NCI-H2196 treated with DMSO at 0.1 percent for 48 hours (cell line): ENCODE data around the gene RNU5D-1.
A peak's percentile ranks its signal among the peaks of the same experiment; 100 is the strongest.
"Not testable (repeated sequence)": the region's sequence is repeated elsewhere in the genome, so short reads cannot be mapped to it uniquely, and the experiment has no call there.

ENCODE experiments used
- DNase-seq: peaks from one replicate; lab custom pipeline; 2025; ENCODE audit not compliant: unreplicated experiment; lab: John Stamatoyannopoulos, UW

Gene RNU5D-1

DNA sequence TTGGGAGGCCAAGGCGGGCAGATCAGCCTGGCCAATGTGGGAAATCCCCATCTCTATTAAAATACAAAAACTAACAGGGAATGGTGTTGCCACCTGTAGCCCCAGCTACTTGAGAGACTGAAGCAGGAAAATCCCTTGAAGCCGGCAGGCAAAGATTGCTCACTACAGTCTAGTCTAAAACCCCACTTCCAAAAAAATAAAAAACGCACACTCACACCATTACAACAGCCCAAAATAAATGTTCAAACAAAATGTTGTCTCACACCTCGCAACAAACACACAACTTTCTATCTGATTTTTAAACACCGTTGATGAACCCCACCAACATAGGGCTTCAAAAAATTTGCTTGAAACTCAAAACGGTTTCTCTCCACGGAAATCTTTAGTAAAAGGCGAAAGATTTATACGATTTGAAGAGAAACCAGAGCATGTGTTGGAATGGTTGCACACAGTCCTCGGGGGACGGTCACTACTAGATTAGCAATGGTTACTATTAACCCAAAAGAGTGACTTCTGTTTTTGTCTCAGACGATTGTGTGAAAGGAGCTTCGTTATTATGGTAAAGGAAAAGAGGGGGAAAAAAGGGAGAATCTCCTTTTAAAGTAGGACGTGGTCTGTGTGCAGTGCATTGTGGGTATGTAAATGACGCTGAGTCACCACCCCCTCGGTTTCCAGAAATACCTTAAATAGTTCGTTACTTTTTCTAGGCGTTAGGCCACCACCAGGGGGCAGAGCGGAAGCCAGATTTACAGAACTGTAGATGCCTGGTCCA lies at the start of gene RNU5D-1:
RNU5D-1 (minus strand) TSS at position 430 of the 772 bp plus-strand sequence.
- peak; percentile 88 for DNase-seq

DNA sequence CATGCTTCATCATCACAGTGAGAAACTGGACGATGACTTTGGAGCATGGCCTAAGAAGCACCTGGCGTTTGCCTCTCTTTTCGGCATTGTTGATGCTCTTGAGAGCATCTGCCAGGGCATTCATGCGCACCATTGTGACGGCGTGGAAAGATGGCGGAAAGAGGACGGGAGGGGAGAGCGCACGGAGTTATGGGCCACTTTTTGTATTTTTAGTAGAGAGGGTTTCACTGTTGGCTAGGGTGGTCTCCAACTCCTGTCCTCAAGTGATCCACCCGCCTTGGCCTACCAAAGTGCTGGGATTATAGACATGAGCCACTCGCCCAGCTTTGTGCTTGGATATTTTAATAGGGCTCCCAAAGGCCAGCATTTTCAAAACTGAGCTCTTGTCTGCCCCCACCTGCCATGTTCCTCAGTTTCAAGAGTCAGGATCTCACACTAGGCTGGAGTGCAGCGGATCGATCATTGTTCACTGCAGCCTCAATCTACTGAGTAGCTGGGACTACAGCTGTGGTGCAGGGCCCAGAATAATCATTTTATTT lies 49.7 kb upstream of the RNU5D-1 start:
- DNase-seq, result no peak

GRCh38 chr1:44778705-44779576 lies 48.0 kb upstream of the RNU5D-1 start:
- DNase-seq, result no peak

- DNase-seq, result no peak
Observed at GRCh38 chr1:44777969-44778635, 47.1 kb upstream of the RNU5D-1 start.

- no peak for DNase-seq
Observed at GRCh38 chr1:44777547-44777946, 46.6 kb upstream of the RNU5D-1 start.

GRCh38 chr1:44776730-44777068 lies 45.7 kb upstream of the RNU5D-1 start:
- no peak for DNase-seq

- no peak for DNase-seq
Observed at GRCh38 chr1:44775930-44776729, 45.2 kb upstream of the RNU5D-1 start.

GRCh38 chr1:44775078-44775929 lies 44.3 kb upstream of the RNU5D-1 start, which contains the start of gene RPS8:
Gene RPS8, plus strand, starts transcription at chr1:44775540. Its CDS starts 57 bp downstream, at chr1:44775597.
- DNase-seq, result peak; percentile 84

DNA sequence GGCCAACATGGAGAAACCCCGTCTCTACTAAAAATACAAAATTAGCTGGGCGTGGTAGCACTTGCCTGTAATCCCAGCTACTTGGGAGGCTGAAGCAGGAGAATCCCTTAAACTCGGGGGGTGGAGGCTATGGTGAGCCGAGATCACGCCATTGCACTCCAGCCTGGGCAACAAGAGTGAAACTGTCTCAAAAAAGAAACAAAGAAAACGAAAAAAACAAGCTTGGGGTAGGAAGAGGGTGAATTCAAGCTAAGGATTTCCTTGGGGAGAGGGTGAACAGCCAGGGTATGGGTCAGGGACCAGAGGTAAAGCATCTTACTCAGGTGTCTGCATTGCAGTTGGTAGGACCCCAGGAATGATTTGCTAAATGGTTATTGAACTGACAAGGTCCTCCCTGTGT lies 35.5 kb upstream of the RNU5D-1 start:
- not testable (repeated sequence) for DNase-seq

DNA sequence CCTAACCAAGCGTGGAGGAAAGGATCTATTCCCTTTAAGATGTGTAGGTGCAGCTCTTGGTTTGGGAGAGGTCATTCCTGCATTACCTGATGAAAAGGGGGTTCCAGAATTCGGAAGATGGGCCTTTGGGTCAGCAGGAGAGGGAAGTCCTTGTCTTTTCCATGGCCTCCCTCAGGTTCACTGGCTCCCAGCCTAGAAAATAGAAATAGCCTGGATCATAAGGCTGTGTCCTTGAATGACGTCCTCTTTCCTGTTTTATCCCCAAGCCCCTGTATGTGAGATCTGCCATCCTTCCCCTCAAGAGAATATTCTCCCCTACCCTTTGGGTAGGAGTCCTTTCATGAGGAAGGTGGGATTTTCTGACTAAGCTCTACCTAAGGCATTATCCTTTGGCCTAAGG lies 29.9 kb upstream of the RNU5D-1 start:
- DNase-seq, result no peak

DNA sequence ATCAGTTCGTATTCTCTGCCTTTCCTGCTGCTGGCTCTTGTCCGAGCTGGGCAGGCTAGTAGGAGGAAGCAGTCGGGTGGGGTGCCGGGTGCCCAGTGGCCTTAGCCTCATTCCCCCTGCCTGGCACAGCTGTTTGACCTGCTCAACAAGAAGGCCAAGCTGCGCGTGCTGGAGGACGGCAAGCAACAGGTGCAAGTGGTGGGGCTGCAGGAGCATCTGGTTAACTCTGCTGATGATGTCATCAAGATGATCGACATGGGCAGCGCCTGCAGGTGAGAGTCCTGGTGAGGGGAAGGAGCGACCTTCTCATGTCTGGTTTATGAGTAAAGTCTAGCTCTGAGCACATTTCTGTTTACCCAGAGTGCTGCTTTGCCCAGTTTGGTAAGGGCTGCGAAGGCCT lies 28.1 kb upstream of the RNU5D-1 start:
- no peak for DNase-seq

GRCh38 chr1:44757420-44757819 lies 26.4 kb upstream of the RNU5D-1 start:
- no peak for DNase-seq

DNA sequence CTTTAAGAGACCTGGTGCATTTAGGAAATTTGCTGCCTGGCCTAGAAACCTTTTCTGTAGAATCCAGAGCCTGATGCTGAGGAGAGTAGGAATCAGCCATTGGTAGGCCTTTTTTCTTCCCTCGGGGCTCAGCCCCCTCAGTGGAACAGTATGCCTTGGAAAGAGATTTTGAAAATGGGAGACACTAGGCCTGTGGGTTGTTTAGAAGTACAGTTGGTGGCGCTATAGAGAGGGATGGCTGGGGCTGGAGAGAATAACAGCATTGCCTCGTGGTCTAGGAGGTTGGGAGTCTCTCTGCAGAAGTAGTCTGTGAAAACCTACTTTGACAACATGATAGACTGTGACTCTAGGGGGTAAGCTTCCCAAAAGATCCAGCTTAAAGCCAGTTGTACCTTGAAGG lies 16.9 kb upstream of the RNU5D-1 start:
- no peak for DNase-seq

- no peak for DNase-seq
Observed at GRCh38 chr1:44743211-44743610, 12.2 kb upstream of the RNU5D-1 start.

- no peak for DNase-seq
Observed at GRCh38 chr1:44740179-44740617, 9.2 kb upstream of the RNU5D-1 start.

DNA sequence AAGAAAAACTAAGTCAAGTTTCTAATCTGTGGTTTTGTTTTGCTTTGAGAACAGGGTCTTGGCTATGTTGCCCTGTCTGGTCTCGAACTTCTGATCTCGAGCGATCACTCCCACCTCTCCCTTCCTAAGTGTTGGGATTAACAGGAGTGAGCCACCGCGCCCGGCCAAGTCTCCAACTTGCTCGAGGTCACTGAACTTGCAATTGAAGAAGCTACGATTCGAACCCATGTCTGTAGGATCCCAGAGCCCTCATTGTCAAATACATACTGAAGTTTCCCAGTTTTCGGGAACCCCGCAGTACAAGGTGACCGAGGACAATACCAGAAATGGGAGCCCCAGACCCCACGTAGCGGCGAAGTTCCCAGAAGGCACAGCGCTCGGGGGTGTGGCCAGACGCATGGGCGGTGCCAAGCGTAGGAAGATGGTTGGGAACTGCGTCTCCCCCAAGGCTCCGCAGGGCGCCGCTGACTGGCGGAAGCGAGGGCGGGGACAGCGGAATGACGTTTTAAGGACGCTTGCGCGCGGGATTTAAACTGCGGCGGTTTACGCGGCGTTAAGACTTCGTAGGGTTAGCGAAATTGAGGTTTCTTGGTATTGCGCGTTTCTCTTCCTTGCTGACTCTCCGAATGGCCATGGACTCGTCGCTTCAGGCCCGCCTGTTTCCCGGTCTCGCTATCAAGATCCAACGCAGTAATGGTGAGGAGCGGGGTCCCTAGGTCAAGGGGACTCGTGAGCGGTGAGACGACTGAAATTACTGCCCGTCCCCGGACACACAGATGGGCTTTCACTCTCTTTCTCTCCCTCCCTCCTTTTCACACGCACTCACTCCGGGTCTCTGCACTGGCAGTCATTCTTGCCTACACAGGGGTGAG lies 8.6 kb upstream of the RNU5D-1 start, which contains the start of gene KIF2C:
KIF2C (plus strand) TSS at position 531 of the 872 bp plus-strand sequence; CDS start at position 627, 96 bp downstream.
- peak; percentile 94 for DNase-seq

DNA sequence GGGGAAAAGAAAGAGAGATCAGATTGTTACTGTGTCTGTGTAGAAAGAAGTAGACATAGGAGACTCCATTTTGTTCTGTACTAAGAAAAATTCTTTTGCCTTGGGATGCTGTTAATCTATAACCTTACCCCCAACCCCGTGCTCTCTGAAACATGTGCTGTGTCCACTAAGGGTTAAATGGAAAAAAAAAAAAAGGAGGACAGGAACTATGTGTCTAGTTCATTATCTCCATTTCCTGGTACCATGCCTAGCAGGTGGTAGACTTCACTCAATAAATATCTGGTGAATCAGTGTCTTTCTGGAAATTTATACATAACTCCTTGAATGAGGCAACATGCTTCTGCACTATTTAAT lies 8.0 kb upstream of the RNU5D-1 start:
- not testable (repeated sequence) for DNase-seq

DNA sequence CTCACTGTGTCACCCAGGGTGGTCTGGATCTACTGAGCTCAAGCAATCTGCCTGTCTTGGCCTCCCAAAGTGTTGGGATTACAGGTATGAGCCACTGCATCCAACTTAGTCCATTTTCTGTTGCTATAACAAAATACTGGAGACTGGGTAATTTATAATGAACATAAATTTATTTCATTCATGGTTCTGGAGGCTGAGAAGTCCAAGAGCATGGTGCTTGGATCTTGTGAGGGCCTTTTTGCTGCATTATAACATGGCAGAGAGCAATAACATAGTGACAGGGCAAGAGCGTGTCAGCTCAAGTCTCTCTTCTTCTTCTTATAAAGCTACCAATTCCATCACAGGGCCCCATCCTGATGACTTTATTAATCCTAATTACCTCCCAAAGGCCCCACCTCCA lies 5.0 kb upstream of the RNU5D-1 start:
- DNase-seq, result no peak

DNA sequence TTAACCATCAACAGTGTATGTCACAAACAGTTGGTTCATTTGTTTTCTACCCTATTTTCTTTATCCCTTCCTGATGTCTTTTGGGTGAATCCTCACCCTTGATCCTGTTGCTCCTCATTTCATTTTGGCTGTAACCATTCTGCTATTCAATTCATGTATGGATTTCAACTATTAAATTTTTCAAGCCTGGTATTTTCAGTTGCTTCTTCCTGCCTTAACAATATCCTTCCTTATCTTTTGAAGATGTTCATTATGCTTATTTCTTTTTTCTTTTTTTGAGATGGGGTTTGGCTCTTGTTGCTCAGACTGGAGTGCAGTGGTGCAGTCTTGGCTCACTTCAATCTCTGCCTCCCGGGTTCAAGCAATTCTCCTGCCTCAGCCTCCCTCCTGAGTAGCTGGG lies 2.8 kb upstream of the RNU5D-1 start:
- no peak for DNase-seq
